Heart right ventricle (tissue), 16 donors: Measurements from ENCODE around the gene PPP4R1. TPM values are rescaled to one million over a fixed set of nuclear protein-coding genes. Genes with fewer than 3 reads are reported as not detected.
A peak's percentile ranks its signal among the peaks of the same experiment; 100 is the strongest.

Experiments
- ATAC-seq, 8 donors: fragments of 200-7000 bp; cut with Tn5 transposase; one replicate each; pipeline ENCODE4 v1.9.1; 2020; ENCODE audit warnings: mild to moderate bottlenecking in 8 of 8, moderate library complexity in 8 of 8, moderate number of reproducible peaks in 1 of 8
- DNase-seq, 2 donors: peaks; one replicate each; pipeline ENCODE4 v3.0.0-alpha.2; 2020
- H3K27ac ChIP-seq, 10 donors: fragments of 200-600 bp; sonication (generic) in 2 of 10; one replicate each; pipeline versions ENCODE4 v1.5.0 to v1.8.0; 2020 to 2022; ENCODE audit warnings: mild to moderate bottlenecking in 3 of 10
- H3K27me3 ChIP-seq, 7 donors: fragments of 200-600 bp; one replicate each; pipeline ENCODE4 v1.8.0; 2021 to 2022; ENCODE audit warnings: mild to moderate bottlenecking in 2 of 7
- H3K36me3 ChIP-seq, 9 donors: fragments of 200-600 bp; sonication (generic) in 1 of 9; one replicate each; pipeline versions ENCODE4 v1.5.0 to v1.8.0; 2020 to 2022; ENCODE audit warnings: mild to moderate bottlenecking in 2 of 9
- H3K4me1 ChIP-seq, 9 donors: fragments of 200-600 bp; sonication (generic) in 1 of 9; one replicate each; pipeline versions ENCODE4 v1.5.0 to v1.8.0; 2020 to 2022; ENCODE audit warnings: mild to moderate bottlenecking in 4 of 9
- H3K4me3 ChIP-seq, 10 donors: fragments of 200-600 bp; sonication (generic) in 2 of 10; one replicate each; pipeline versions ENCODE4 v1.5.0 to v1.8.0; 2020 to 2022; ENCODE audit warnings: mild to moderate bottlenecking in 7 of 10, moderate library complexity in 2 of 10
- H3K9me3 ChIP-seq, 11 donors: fragments of 200-600 bp in 10 of 11; sonication (generic) in 2 of 11; one replicate each; pipeline versions ENCODE4 v1.5.0 to v1.8.0; 2013 to 2022; ENCODE audit warnings: mild to moderate bottlenecking in 2 of 11, control low read depth in 1 of 11, moderate library complexity in 1 of 11
- CTCF ChIP-seq, 9 donors: fragments of 200-600 bp; sonication (generic) in 2 of 9; IDR thresholded peaks; one replicate each; pipeline versions ENCODE4 v1.5.0 to v1.8.0; 2021 to 2022; ENCODE audit warnings: antibody characterized with exemption in 9 of 9, mild to moderate bottlenecking in 5 of 9, moderate library complexity in 1 of 9
- WGBS, 2 donors: extraction: QIAGEN DNeasy Blood & Tissue Kit; methylation state at CpG; one replicate each; pipeline ENCODE4 v1.1.7; 2013; ENCODE audit warnings: inconsistent platforms in 1 of 2; 5-methylcytosine and 5-hydroxymethylcytosine counted together
- intact Hi-C, 10 donors: fragments of 100-400 bp; cut with DNase I; formaldehyde crosslinking; loops; one replicate each; pipeline versions ENCODE4 v1.11.1 to v1.14.2; 2022
- polyA plus RNA-seq, 2 donors: library from polyadenylated mRNA; stranded (reverse); fragments of 200-250 nt; gene quantifications; one replicate each; pipeline ENCODE4 v1.2.3, GENCODE V29; 2013
- total RNA-seq, 10 donors: library from RNA; stranded (reverse); fragmentation: NEBNext Ultra II Directional in 3 of 10; extraction: Animal tissue kit (Norgen Biotek cat#: 25700) in 3 of 10; gene quantifications; one replicate each; pipeline versions ENCODE4 v1.2.1 to v1.2.4, GENCODE V29; 2021 to 2023
- donor health status: Arrhythmogenic right ventricular cardiomyopathy.
- donor health status: ischemic (EF 13 %, LVEDD 7.1; RV severe dilation, severe dysfunction).
- donor health status: healthy with polysubstance abuse.
- donor health status: DM: no; HTN: yes; CAD: no.
- donor health status: DM: no; HTN: no; CAD: no.
- donor health status: ischemic (EF 25% LVEDD 6.9; RV normal size, moderate dysfunction).
- donor health status: ischemic (EF 25% LVEDD 5.7; RV mildly dilated, moderate dysfunction).
- donor health status: healthy.
- donor health status: DM: yes; HTN: yes; CAD: no.
- donor health status: Ischemic cardiomyopathy.
- donor health status: ischemic (EF 35%, LVEDD 5.7; RV mildly dilated, moderate dysfunction).
- donor health status: nonischemic (EF 11% LVEDD 7.7; RV severe dilation, severe dysfunction).
- donor health status: DM: yes; HTN: yes; CAD: no.
- donor health status: PGD.
- donor health status: ischemic (EF 29% LVEDD 5.4; RV normal size, mild dysfunction).
- donor health status: nonischemic (EF 23%, LVEDD 6.1; RV moderate dilation, normal function).

Gene PPP4R1
- total and polyA plus RNA-seq, 12 donors = 24.7 to 87.4 (median 60.4) TPM

GRCh38 chr18:9578306-9578705, 36.1 kb downstream of the PPP4R1 start:
- Histone ChIP-seq H3K36me3 (peaks cover 0 to 89% (median 21%) of the 10 kb centered on the region in 9 donors), H3K4me3 (no peak overlapping the region), H3K4me1 (peaks cover 0 to 11% (median 7%) of the 10 kb centered on the region in 9 donors), H3K27me3 (no peaks in the 10 kb centered on the region), H3K9me3 (peaks cover 0 to 12% (median 0%) of the 10 kb centered on the region in 11 donors), H3K27ac (no peak overlapping the region)
- DNase-seq = no peak
- no peak for ATAC-seq
- intact Hi-C loops = loop anchor here in 8 of 10 donors (5.0 to 10.0 kb wide), 6 partner anchors 86 to 376 kb away; no protein-coding TSS in a partner anchor
- no peak for TF ChIP-seq CTCF (IDR thresholded peaks at IDR 0.05)

GRCh38 chr18:9577361-9577760, 37.0 kb downstream of the PPP4R1 start:
- Histone ChIP-seq H3K36me3 (peaks cover 0 to 89% (median 12%) of the 10 kb centered on the region in 9 donors), H3K9me3 (peaks cover 0 to 10% (median 0%) of the 10 kb centered on the region in 11 donors), H3K4me3 (no peak overlapping the region), H3K27ac (no peak overlapping the region), H3K4me1 (peaks cover 0 to 11% (median 7%) of the 10 kb centered on the region in 9 donors), H3K27me3 (no peaks in the 10 kb centered on the region)
- TF ChIP-seq CTCF (IDR thresholded peaks at IDR 0.05) = no peak
- intact Hi-C loops = loop anchor here in 8 of 10 donors (2.0 to 10.0 kb wide), 8 partner anchors 35 to 377 kb away; no protein-coding TSS in a partner anchor
- DNase-seq = no peak
- 93 to 97% methylated on average over 9 of the region's 9 CpGs for WGBS, 2 donors
- ATAC-seq = no peak

GRCh38 chr18:9575558-9575957, 38.8 kb downstream of the PPP4R1 start:
- peak; percentile 81 to 94 (median 87) for TF ChIP-seq CTCF (IDR thresholded peaks at IDR 0.05)
- peak overlapping the region in 6 of 10 donors; percentile 6 to 60 (median 38) for H3K27ac ChIP-seq
- intact Hi-C loops = loop anchor here in 8 of 10 donors (1.0 to 10.0 kb wide), 9 partner anchors 37 to 379 kb away; no protein-coding TSS in a partner anchor
- H3K27me3 ChIP-seq = no peaks in the 10 kb centered on the region
- H3K4me3 ChIP-seq = no peak overlapping the region
- H3K36me3 ChIP-seq = peaks cover 0 to 89% (median 9%) of the 10 kb centered on the region in 9 donors
- H3K9me3 ChIP-seq = no peaks in the 10 kb centered on the region
- ATAC-seq (peak; percentile 95 to 99 (median 98)), DNase-seq (peak; percentile 42 to 92)
- H3K4me1 ChIP-seq = peaks cover 0 to 13% (median 7%) of the 10 kb centered on the region in 9 donors
- WGBS, 2 donors = 4 to 5% methylated on average over 5 of the region's 5 CpGs

- no peak overlapping the region for H3K27ac ChIP-seq
- ATAC-seq (peak in 4 of 8 donors; percentile 26 to 70 (median 50)), DNase-seq (no peak)
- H3K4me1 ChIP-seq = peaks cover 0 to 16% (median 7%) of the 10 kb centered on the region in 9 donors
- H3K27me3 ChIP-seq = no peaks in the 10 kb centered on the region
- peaks cover 0 to 89% (median 15%) of the 10 kb centered on the region in 9 donors for H3K36me3 ChIP-seq
- WGBS, 2 donors = 86 to 88% methylated on average over 7 of the region's 7 CpGs
- TF ChIP-seq CTCF (IDR thresholded peaks at IDR 0.05) = no peak
- no peak overlapping the region for H3K4me3 ChIP-seq
- no peaks in the 10 kb centered on the region for H3K9me3 ChIP-seq
- intact Hi-C loops = loop anchor here in 8 of 10 donors (1.0 to 10.0 kb wide), 9 partner anchors 38 to 380 kb away; no protein-coding TSS in a partner anchor
Observed at GRCh38 chr18:9574473-9575115, 39.8 kb downstream of the PPP4R1 start.
